Stimulated activated CD4-positive, alpha-beta T cell treated with anti-CD3 and anti-CD28 coated beads, Interleukin-15, amount 100 ng/mL, for 24 hours (primary cell): ENCODE results near the gene HOXB5.

Source experiments
- DNase-seq: peaks from one replicate; pipeline ENCODE4 v3.0.0-alpha.2; 2020

Gene HOXB5

DNA sequence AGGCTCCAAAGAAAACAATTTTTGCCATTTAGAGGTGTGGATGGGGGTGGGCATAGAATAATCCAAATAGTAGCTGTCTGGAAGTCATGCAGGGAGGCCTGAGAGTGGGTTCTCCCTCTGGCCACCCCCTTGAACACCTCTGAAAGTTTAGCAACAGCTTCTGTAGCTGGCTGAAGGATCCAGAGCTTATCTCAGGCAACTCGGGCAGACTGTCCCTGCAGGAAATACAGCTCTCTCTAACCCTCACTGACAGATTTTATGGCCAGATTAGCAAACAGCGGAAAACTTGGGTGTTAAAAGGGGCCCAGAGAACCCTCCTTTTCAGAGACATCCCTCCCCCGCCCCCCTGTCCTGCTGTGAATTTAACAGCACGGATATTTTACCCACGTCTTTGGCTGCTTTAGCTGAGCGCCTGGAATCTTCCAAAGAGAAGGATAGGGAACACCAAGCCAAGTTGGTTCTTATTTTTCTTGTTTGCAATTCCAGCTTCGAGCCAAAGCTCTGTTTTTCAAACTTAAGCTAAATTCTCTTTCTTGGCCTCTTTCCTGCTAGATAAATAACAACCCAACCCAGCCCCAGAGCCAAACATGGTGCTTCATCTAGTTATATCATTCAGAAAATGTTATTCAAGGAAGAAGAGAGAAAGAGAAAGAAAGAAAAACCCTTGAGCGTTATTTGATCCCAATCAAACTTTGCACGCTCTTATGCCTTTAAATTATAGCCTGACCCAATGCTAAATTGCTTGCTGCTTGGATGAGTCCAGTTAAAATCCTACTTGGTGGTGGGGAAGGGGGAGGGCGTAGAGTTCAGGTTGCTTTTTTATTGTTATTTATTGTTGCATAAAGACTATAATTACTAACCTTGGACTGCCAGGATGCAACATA, 46.4 kb downstream of the HOXB5 start:
- no peak for DNase-seq

DNA sequence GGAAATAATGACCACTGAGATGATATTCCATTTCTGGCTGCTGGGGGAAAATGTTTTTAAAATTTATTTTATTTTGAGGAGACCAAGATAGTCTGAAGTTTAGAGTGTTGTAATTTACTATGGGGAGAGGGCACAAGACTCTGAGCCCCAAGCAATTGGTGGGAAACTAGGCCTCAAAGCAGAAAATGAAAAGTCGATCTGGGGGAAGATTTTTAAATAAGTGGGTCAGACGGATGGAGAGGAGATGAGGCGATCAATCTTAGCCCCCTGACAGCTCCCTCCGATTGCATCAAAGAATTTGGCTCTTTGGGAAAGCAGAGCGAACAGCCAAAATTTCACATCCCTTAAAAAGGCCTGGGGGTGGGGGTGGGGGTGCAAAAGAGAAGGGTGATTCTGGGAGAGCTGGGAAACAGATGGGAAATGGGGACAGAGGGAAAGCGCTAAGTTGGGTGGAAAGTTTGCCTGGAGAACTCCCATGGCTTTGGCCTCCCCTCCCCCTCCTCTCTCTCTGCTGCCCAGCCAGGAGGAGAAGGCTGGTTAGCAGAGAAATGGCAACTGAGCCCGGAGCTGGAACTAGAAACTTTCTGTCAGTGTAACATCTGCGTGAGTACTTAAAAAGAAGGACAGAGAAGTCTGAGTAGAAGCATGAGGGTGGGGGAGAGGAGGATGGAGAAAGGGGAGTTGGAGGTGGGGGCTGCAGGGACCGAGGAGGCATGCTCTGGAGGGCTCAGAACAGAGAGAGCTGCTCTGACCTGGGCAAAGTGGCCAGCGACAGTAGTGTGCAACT, 47.2 kb downstream of the HOXB5 start:
- DNase-seq: no peak

DNA sequence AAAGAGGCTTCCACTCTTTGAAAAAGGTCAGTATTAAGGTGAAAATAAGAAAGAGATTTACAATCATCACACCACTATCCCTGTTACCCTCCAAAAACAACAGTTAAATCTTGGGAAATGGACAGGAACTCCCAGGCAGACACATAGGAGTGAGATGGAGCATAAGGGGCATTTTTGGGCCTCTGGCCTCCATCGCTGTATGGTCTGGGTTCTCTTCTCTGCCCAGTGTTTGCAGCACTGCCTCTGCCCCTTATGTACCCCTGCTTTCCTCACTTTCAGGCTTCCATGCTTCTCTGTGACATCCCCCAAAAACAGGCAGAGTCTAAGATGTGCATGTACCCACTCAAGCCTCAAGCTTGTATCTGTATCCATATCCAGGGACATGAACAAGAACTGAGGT, 48.0 kb downstream of the HOXB5 start:
- DNase-seq: no peak

- no peak for DNase-seq
Observed at GRCh38 chr17:48545022-48545375, 48.6 kb downstream of the HOXB5 start, which contains the start of gene HOXB2. HOXB2 (minus strand) TSS chr17:48545109; CDS start chr17:48544911, 198 bp downstream.

GRCh38 chr17:48544349-48545021, 49.1 kb downstream of the HOXB5 start:
- DNase-seq: peak; percentile 61

GRCh38 chr17:48543854-48544348, 49.7 kb downstream of the HOXB5 start:
- DNase-seq: peak; percentile 68

DNA sequence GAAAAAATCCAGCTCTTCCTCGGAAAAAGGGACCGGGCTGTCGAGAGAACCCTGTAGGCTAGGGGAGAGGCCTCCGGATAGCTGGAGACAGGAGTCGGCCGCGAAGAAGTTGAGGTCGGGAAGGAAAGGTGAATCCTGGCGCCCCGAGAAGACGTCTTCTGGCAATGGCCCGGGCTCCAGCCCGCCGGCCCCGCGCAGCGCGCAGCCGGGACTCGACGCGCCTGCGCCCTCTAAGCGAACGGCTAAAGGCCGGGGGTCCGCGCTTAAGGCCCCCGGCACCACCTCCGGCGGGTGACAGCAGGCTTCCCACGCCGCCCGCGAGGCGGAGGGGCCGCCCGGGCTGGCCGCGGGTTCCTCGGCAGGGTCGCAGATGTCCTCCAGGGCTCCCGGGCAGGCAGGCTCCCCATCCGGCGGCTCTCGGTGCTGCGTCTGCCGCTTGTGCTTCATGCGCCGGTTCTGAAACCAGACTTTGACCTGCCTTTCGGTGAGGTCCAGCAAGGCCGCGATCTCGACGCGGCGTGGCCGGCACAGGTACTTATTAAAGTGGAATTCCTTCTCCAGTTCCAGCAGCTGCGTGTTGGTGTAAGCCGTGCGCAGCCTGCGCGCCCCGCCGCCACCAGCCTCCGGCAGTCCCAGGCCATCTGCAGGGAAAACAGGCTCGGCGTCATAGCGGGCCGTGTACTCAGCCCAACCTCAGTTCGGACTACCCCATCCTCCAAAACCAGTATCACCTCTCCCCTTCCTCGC, 50.3 kb downstream of the HOXB5 start:
- DNase-seq: peak; percentile 76

- DNase-seq: no peak
Observed at GRCh38 chr17:48542698-48543106, 50.9 kb downstream of the HOXB5 start.

DNA sequence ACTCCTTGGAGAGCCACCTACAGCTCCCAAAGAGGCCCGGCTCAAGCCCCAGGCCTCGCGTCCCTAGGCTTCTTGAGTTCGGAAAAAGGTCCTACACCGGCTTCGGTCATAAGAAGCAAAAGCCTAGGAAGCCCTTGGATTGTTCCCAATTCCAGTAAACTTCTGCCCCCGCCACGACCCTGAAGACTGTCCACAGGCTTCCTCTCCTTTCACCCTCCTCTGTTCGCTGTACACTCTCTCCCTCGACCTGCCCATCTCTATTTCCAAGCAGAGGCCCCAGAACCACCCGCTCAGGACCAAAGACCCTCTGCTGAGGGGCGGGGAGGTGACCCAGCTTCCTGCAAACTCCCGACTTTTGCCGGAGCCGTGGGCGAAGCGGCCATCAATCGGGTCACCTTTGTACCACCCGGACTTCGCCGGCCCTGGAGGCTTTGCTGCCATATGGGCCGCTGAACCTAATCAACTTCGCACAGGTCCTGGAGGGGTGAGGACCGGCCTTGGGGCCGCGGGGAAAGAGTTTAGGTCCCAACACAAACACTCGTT, 51.4 kb downstream of the HOXB5 start:
- peak; percentile 40 for DNase-seq

GRCh38 chr17:48541577-48542113, 51.9 kb downstream of the HOXB5 start:
- DNase-seq: peak; percentile 60
